K562 (cell line): Measurements from ENCODE around the gene IP6K3. TPM values are rescaled to one million over a fixed set of nuclear protein-coding genes. Genes with fewer than 3 reads are reported as not detected.

Experiments
- ATAC-seq: fragments of 200-7000 bp; cut with Tn5 transposase; 3 replicates; pipeline ENCODE4 v1.9.1; 2020; ENCODE audit warnings: moderate library complexity
- BruUV-seq: library from RNA; stranded (reverse); fragments of 400-500 nt; replicated peaks from 2 replicates; lab custom pipeline; 2021; lab: Mats Ljungman, UMichigan
- CTCF ChIA-PET: fragments of 300-600 bp; formaldehyde crosslinking; extraction: SDS; loops from one replicate; lab custom pipeline; 2021; ENCODE audit warnings: low intra/inter-chr PET ratio; lab: Yijun Ruan, JAX
- POLR2A ChIA-PET: fragments of 300-600, 350-650 bp; sonication (Branson Sonifier 250); formaldehyde crosslinking; extraction: SDS; loops from one replicate; lab custom pipeline; 2021; ENCODE audit warnings: antibody characterized with exemption, inconsistent platforms; lab: Yijun Ruan, JAX
- DNase-seq, 4 experiments: peaks; one replicate each; pipeline versions ENCODE4 v3.0.0 to v3.0.0-alpha.2; 2011 to 2018; ENCODE audit warnings: low spot score in 3 of 4, mixed read lengths in 3 of 4; ENCODE audit errors: extremely low read depth in 1 of 4
- FAIRE-seq: peaks from 2 replicates; lab custom pipeline; 2011; peaks lifted over from hg19 to GRCh38; lab: Jason Lieb, UNC
- H2AFZ ChIP-seq: 2 replicates; pipeline ENCODE4 v1.6.0; 2011; ENCODE audit warnings: low read depth, low read length, control low read depth, inconsistent platforms
- H3K27ac ChIP-seq: fragments of 200-600 bp; 3 replicates; pipeline ENCODE4 v1.8.0; 2011; ENCODE audit warnings: low read depth, mild to moderate bottlenecking, control low read depth, inconsistent platforms, low read length, moderate library complexity, mixed read lengths; ENCODE audit errors: extremely low read depth
- H3K27me3 ChIP-seq, 2 experiments: fragments of 300-600 bp in 1 of 2; 2 replicates in 1 of 2; 3 replicates in 1 of 2; pipeline versions ENCODE4 v1.6.0 to v1.8.0; 2011; ENCODE audit warnings: inconsistent platforms in 2 of 2, low read length in 2 of 2, mild to moderate bottlenecking in 1 of 2, mixed read lengths in 1 of 2, moderate library complexity in 1 of 2; ENCODE audit not compliant: control insufficient read depth in 2 of 2, insufficient read depth in 2 of 2
- H3K36me3 ChIP-seq: fragments of 300-600 bp; 3 replicates; pipeline ENCODE4 v1.8.0; 2011; ENCODE audit warnings: mild to moderate bottlenecking, low read length, inconsistent platforms; ENCODE audit not compliant: control insufficient read depth, insufficient read depth
- H3K4me1 ChIP-seq, 2 experiments: fragments of 200-600 bp in 1 of 2; replicated peaks in 1 of 2; 2 replicates in 1 of 2; 3 replicates in 1 of 2; pipeline versions ENCODE4 v1.5.1 to v1.8.0; 2011; ENCODE audit warnings: inconsistent platforms in 2 of 2, low read length in 2 of 2, mild to moderate bottlenecking in 1 of 2, mixed read lengths in 1 of 2, moderate library complexity in 1 of 2; ENCODE audit not compliant: control insufficient read depth in 2 of 2, insufficient read depth in 2 of 2
- H3K4me2 ChIP-seq: 2 replicates; pipeline ENCODE4 v1.6.1; 2011; ENCODE audit warnings: low read length, control low read depth, inconsistent platforms, mixed read lengths; ENCODE audit not compliant: insufficient read depth
- H3K4me3 ChIP-seq: fragments of 200-600 bp; sonication (generic), shearing (Covaris generic); 2 replicates; pipeline ENCODE4 v1.5.1; 2016; ENCODE audit warnings: control low read depth, inconsistent platforms
- H3K79me2 ChIP-seq: fragments of 200-600 bp; 3 replicates; pipeline ENCODE4 v1.8.0; 2011; ENCODE audit warnings: low read length, inconsistent platforms; ENCODE audit not compliant: control insufficient read depth, insufficient read depth
- H3K9ac ChIP-seq, 2 experiments: 2 replicates each; pipeline versions ENCODE4 v1.6.0 to v1.6.1; 2011; ENCODE audit warnings: low read depth in 2 of 2, low read length in 2 of 2, control low read depth in 1 of 2, inconsistent platforms in 1 of 2, mild to moderate bottlenecking in 1 of 2, mixed read lengths in 1 of 2; ENCODE audit not compliant: insufficient read depth in 1 of 2
- H3K9me1 ChIP-seq: one replicate; pipeline ENCODE4 v1.6.0; 2011; ENCODE audit warnings: inconsistent platforms, mild to moderate bottlenecking, low read length, moderate library complexity; ENCODE audit not compliant: control insufficient read depth, insufficient read depth
- H3K9me3 ChIP-seq: replicated peaks from 2 replicates; pipeline ENCODE4 v1.5.1; 2011; ENCODE audit warnings: low read depth, low read length, inconsistent platforms; ENCODE audit not compliant: control insufficient read depth, insufficient read depth
- H4K20me1 ChIP-seq: replicated peaks from 2 replicates; pipeline ENCODE4 v1.6.1; 2011; ENCODE audit warnings: low read length, inconsistent platforms, mixed read lengths; ENCODE audit not compliant: control insufficient read depth, insufficient read depth
- POLR2G ChIP-seq: fragments of 200-400 bp; formaldehyde crosslinking; IDR thresholded peaks from 2 replicates; pipeline ENCODE4 v1.6.1; 2017; ENCODE audit warnings: low read depth, mild to moderate bottlenecking, antibody characterized with exemption, low read length, moderate library complexity
- TAF7 ChIP-seq: fragments of 450-650 bp; IDR thresholded peaks from 2 replicates; pipeline ENCODE4 v1.6.1; 2016; ENCODE audit warnings: missing genetic modification characterization, missing compliant biosample characterization
- WGBS: fragments of 100-300 bp; shearing (Covaris generic); methylation state at CpG from one replicate; pipeline ENCODE4 v1.1.6; 2016; ENCODE audit warnings: low coverage, mixed read lengths; ENCODE audit not compliant: insufficient coverage; ENCODE audit errors: missing lambda C conversion rate; 5-methylcytosine and 5-hydroxymethylcytosine counted together
- in situ Hi-C: fragments of 300-500 bp; cut with MboI; formaldehyde crosslinking; loops from 4 replicates; pipeline ENCODE4 v1.15.0; 2018; ENCODE audit warnings: inconsistent platforms, mixed read lengths
- intact Hi-C: fragments of 100-400 bp; cut with micrococcal nuclease; formaldehyde crosslinking; loops from 2 replicates; pipeline ENCODE4 v1.14.2; 2022
- polyA plus RNA-seq, 8 experiments: library from polyadenylated mRNA; depleted of rRNA in 4 of 8; stranded (reverse) in 5 of 8; unstranded in 3 of 8; fragments of >200 nt; fragmentation: Nextera tagmentation in 2 of 8; fragmentation: Illumina TruSeq in 1 of 8; extraction: Ambion mirVana in 2 of 8; extraction: Trizol in 1 of 8; gene quantifications; 2 replicates each; pipeline versions ENCODE4 v1.2.1 to v1.2.3, GENCODE V29; 2011 to 2014; ENCODE audit warnings: inconsistent platforms in 1 of 8, missing spikeins in 1 of 8
- total RNA-seq, 7 experiments: library from RNA; depleted of rRNA in 6 of 7; stranded (reverse); fragments of >200 nt in 6 of 7; fragmentation: Illumina TruSeq in 2 of 7; extraction: Trizol in 2 of 7; gene quantifications; 2 replicates each; pipeline versions ENCODE4 v1.2.1 to v1.2.3, GENCODE V29; 2011 to 2021; ENCODE audit warnings: low replicate concordance in 1 of 7

Gene IP6K3
- total and polyA plus RNA-seq, 9 of the 15 experiments (the other 6 are each of a cell fraction or from before 2014, with no cell fraction given), result not detected

DNA sequence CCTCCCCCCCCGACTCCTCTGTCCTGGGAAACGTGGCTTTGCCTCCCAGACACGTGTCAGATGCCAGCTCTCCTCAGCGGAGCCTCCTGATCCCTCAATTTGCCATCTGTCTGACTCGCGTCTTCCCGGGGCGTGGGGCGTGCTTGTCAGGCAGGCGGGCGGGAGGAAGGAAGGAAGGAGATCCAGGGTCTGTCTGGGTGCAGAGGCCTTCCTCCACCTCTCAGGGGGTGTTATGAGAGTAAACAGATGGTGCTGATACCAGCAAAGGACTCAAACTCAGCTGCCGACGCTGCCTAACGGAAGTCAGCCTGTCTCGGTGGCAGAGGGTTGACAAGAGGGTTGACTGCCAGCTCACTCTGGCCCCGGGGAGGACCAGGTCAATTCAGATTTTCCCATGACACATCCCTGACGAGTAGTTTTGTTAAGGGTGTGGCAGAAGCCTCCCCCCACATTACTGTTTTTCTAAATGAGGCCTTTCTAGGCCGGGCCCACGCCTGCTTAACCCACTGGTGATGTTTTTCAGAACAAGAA lies 52.2 kb downstream of the IP6K3 start:
- Histone ChIP-seq H3K9ac (peak overlapping the region in 1 of 2 experiments; percentile 71; a peak in 2 of 4 replicates), H3K9me3 (no peaks in the 10 kb centered on the region), H3K9me1 (no peaks in the 10 kb centered on the region), H3K27me3 (no peaks in the 10 kb centered on the region), H2AFZ (no peak overlapping the region), H3K79me2 (no peaks in the 10 kb centered on the region), H4K20me1 (peaks cover 9% of the 10 kb centered on the region; the same call in 1 of the 2 replicates), H3K27ac (no peak overlapping the region), H3K4me1 (peaks cover 5 to 26% of the 10 kb centered on the region in 2 experiments; a peak in 4 of 5 replicates), H3K36me3 (peaks cover 100% of the 10 kb centered on the region), H3K4me3 (no peak overlapping the region), H3K4me2 (no peak overlapping the region)
- TF ChIP-seq TAF7 (tag), result no peak
- TF ChIP-seq POLR2G, result peak; percentile 37; the same call in 1 of the 2 replicates
- no TSS peak for BruUV-seq
- intact Hi-C loops (no loop called here), in situ Hi-C loops (no loop called here)
- CTCF ChIA-PET, result no interaction called here
- POLR2A ChIA-PET, result interaction anchor here (0.6 to 2.2 kb wide), 7 partner anchors 9 to 115 kb away, joined by 3 to 8 read pairs (median 4); partner anchors contain the start of genes BAK1 and UQCC2
- 66% methylated on average over 18 of the region's 19 CpGs for WGBS
- peak in 2 of 4 experiments; percentile 50 to 56 for DNase-seq
- no peak; the same call in 2 of the 3 replicates for ATAC-seq
- FAIRE-seq, result no peak
